Gastroesophageal sphincter (tissue), 3 donors: ENCODE measurements around the gene CLCNKB.

ENCODE experiments used
- CTCF ChIP-seq, 4 experiments: fragments of 200-600 bp in 2 of 4; fragments of 450-650 bp in 2 of 4; sonication (generic) in 1 of 4; IDR thresholded peaks; one replicate each; pipeline ENCODE4 v1.5.1; 2017 to 2019; ENCODE audit warnings: antibody characterized with exemption in 4 of 4, mild to moderate bottlenecking in 2 of 4, moderate library complexity in 2 of 4
- EP300 ChIP-seq: sonication (generic); formaldehyde crosslinking; IDR thresholded peaks from one replicate; pipeline ENCODE4 v1.6.1; 2017; ENCODE audit warnings: antibody characterized with exemption, mild to moderate bottlenecking
- POLR2A ChIP-seq, 2 donors: fragments of 450-650 bp; IDR thresholded peaks; one replicate each; pipeline ENCODE4 v1.6.1; 2017; ENCODE audit warnings: antibody characterized with exemption in 2 of 2, mild to moderate bottlenecking in 2 of 2, moderate library complexity in 1 of 2
- POLR2AphosphoS5 ChIP-seq: sonication (generic); formaldehyde crosslinking; IDR thresholded peaks from one replicate; pipeline ENCODE4 v1.6.1; 2017; ENCODE audit warnings: antibody characterized with exemption

- TF ChIP-seq CTCF (IDR thresholded peaks at IDR 0.05): no peak
- TF ChIP-seq EP300: no peak
- TF ChIP-seq POLR2AphosphoS5: no peak
- TF ChIP-seq POLR2A (IDR thresholded peaks at IDR 0.05): no peak
These were observed 37.0 kb downstream of the CLCNKB start for GRCh38 chr1:16080422-16081150.
